D721Med (cell line): ENCODE data around the gene PDE6H.

ENCODE experiments used
- DNase-seq: peaks from one replicate; pipeline ENCODE4 v3.0.0; 2011; ENCODE audit warnings: low spot score; ENCODE audit not compliant: insufficient read length
- FAIRE-seq: peaks from 2 replicates; lab custom pipeline; 2011; peaks lifted over from hg19 to GRCh38; lab: Jason Lieb, UNC
- TF ChIP-seq, protein P1 (sequence below): IDR thresholded peaks from 2 replicates; pipeline ENCODE4 v1.5.1; 2012; ENCODE audit warnings: mild to moderate bottlenecking, control low read depth; ENCODE audit not compliant: insufficient read depth; ENCODE audit errors: missing control alignments

The PDE6H gene

DNA sequence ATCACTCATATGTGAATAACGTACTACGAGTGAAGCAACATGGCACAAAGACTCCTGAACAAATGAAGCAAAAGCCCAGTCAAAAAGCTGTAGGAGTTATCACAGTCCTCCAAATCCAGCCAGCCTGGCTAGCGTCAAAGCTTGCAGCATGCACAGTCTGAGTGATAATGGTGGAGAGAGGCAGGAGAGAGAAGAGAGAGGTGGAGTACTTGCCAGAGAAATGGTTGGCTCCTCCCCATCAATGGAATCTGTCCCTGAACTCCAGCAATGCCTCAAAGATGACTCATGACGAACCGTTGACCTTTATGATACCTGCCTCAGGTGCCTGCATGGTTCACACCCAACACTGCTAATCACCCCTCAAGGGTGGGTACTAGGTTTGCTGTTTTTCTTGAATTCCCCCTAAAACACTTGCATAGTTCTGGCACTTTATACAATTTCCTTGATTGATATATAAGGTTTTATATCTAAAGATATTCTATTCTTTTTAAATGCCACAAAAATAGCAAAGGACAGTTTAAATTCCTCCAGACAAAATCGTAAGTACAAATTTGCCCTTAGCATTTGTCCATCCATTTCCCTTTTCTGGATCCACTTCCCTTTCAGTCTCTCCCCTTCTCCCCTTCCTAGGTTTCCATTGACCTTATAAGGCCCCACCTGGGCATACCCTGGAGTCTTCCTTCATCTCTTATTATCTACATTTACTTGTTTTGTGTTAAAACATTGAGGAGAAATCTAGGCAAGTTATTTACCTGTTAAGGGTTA is 21.7 kb upstream of the PDE6H start:
- TF ChIP-seq, protein P1, sequence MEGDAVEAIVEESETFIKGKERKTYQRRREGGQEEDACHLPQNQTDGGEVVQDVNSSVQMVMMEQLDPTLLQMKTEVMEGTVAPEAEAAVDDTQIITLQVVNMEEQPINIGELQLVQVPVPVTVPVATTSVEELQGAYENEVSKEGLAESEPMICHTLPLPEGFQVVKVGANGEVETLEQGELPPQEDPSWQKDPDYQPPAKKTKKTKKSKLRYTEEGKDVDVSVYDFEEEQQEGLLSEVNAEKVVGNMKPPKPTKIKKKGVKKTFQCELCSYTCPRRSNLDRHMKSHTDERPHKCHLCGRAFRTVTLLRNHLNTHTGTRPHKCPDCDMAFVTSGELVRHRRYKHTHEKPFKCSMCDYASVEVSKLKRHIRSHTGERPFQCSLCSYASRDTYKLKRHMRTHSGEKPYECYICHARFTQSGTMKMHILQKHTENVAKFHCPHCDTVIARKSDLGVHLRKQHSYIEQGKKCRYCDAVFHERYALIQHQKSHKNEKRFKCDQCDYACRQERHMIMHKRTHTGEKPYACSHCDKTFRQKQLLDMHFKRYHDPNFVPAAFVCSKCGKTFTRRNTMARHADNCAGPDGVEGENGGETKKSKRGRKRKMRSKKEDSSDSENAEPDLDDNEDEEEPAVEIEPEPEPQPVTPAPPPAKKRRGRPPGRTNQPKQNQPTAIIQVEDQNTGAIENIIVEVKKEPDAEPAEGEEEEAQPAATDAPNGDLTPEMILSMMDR, result no peak
- no peak for FAIRE-seq
- DNase-seq, result no peak

DNA sequence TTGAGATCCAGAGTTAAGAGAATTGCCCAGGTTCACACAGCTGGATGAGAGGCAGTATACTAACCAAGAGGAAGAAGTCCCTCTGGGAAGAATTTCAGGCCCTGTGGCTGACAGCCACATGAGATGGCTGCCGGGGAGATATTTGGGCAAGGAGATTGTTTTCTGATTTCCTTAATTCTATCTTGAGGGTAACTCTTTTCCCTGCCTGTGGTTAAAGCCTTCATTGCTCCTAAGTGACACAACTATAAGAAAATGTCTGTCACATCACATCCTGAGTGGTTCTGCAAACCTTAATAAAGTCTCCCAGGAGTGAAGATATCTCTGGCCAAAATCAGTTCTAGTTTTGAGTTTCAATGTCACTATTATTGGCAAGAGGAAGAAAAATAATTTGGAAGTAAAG is 21.0 kb upstream of the PDE6H start:
- TF ChIP-seq, protein P1, result no peak
- FAIRE-seq (no peak), DNase-seq (no peak)

DNA sequence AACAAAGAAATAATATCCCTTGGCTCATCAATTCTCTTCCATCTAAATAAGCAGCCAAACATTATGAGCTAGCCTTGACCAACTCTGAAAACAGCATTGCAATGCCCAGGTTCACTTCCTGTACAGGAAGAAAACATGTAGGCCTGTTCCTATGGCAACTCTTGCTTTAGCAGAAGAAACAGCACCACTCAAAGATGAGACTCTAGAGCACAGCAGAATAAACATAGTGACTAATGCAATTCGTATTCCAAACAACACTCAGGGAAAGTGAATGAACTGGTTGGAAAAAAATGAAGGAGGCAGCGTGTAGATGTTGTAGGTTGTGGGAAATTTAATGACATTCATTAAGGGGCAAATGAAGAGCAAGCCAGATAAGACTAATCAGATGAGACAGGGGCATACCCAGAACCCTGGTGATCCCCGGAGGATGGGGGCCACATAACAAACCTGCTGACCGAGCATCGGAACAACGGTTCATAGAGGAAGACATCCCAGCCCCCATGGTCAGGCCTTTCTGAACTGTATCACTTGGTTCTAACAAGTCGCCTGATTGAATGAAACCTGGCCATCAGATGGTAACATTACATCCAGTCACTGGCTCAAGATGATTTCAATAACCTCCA is 20.4 kb upstream of the PDE6H start:
- DNase-seq (no peak), FAIRE-seq (no peak)
- TF ChIP-seq, protein P1, result no peak

DNA sequence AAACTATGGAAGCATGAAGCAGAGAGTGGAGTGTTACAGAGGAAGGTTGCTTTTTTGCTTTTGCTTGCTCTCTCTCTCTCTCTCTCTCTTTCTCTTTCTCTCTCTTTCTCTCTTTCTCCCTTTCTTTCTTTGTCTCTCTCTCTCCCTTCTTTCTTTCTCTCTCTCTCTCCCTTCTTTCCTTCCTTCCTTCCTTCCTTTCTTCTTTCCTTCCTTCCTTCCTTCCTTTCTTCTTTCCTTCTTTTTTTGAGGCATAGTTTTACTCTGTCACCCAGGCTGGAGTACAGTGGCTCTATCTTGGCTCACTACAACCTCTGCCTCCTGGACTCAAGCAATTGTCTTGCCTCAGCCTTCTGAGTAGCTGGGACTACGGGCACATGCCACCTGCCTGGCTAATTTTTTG is 19.1 kb upstream of the PDE6H start:
- FAIRE-seq, result no peak
- TF ChIP-seq, protein P1, result no peak

DNA sequence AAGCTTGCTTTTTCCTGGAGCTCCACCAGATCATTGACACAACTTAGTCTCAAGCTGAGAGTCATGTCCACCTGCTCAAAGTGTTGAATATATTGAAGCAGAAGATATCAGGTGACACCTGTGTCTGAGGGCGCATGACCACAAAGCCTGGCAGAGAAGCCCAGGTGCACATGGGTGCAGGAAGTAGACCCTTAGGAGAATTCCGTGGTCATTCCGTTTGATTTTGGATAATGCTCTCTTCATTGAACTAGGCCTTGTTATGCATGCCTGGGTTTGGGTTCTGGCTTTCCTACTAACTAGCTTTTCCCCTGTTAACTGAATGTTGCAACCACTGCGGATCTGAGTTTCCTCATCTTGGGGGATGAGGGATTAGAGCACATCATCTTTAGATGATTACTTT is 18.6 kb upstream of the PDE6H start:
- FAIRE-seq (no peak), DNase-seq (no peak)
- TF ChIP-seq, protein P1, result no peak

More for the DNA sequence above, 19.1 kb upstream of the PDE6H start:
- DNase-seq, result no peak

DNA sequence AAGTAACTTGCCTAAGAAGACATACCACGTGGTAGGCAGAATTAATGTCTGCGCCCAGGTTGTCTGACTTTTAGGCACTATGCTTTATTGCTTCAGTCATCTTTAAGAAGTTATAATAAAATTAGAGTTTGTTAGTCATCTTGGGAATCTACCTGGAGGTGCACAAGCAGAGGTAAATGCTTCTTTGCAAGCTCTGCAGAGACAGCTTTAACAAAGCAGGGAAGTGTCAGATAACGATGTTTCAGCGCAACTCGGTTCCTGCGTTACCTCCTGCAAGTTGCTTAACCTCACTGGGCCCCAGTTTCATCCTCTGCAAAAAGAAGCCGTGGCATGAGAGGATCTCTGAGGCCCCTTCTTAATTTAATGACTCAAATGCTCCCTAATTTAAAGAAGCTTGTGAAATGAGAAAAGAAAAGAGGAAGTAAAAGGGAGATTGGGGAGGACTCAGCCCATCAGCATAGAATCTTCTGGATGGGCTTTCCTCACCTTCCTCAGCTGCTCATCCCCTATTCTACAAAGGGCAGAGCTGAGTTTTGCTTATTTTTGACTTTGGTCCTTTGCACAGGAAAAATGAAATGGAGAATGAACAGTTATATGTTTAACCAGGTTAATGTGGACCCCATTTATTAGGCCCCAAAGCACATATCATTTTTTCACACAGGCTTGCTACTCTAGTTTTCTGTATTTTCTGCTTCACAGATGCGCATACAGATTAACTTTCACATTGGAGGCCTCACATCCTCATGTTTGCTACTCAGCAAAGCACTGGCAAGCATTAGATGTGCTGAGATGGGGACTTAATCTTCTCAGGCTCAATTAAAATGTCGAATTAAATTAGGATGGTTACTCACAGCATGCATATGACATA is 16.6 kb upstream of the PDE6H start:
- FAIRE-seq, result no peak
- DNase-seq, result no peak
- TF ChIP-seq, protein P1, result no peak

DNA sequence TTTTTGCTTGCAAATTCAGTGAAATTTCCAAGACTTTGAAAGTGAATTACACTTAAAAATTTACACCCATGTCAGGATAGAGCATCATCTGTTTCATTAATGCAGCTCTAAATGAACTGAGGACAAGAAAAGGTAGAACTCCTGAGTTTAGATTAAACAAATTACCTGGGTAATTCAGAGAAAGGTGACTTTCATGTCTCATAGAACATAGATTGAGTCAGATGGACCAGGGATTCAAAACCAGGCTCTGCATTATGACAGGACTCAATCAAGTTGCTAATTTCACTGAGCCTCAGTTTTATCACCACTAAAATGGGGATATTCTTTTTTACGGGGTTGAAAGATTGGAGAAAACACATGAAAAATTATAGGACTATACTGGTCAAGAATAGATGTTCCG is 15.9 kb upstream of the PDE6H start:
- no peak for DNase-seq
- TF ChIP-seq, protein P1, result no peak
- FAIRE-seq, result no peak
